ENCODE data around the gene RASL11B.

DNA sequence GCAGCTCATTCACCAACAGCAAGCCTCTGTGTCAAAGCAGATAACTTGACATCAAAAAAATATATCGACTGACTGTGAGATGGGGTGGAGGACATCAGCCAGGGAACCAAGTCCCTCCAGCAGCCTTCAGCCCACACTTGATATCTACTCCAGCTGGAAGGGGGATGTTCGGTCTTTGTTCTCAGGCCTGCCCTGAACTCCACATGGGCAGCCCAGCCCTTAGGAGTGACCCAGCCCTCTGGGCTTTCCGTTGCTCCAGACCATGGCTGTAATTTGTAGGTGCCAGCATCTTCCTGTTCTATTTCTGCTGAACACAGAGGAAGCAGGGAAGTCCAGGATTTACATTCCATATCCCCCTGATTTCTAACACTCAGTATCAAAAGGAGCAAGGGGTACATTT, 17.4 kb downstream of the RASL11B start:
- TF ChIP-seq, protein P1, sequence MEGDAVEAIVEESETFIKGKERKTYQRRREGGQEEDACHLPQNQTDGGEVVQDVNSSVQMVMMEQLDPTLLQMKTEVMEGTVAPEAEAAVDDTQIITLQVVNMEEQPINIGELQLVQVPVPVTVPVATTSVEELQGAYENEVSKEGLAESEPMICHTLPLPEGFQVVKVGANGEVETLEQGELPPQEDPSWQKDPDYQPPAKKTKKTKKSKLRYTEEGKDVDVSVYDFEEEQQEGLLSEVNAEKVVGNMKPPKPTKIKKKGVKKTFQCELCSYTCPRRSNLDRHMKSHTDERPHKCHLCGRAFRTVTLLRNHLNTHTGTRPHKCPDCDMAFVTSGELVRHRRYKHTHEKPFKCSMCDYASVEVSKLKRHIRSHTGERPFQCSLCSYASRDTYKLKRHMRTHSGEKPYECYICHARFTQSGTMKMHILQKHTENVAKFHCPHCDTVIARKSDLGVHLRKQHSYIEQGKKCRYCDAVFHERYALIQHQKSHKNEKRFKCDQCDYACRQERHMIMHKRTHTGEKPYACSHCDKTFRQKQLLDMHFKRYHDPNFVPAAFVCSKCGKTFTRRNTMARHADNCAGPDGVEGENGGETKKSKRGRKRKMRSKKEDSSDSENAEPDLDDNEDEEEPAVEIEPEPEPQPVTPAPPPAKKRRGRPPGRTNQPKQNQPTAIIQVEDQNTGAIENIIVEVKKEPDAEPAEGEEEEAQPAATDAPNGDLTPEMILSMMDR (IDR thresholded peaks at IDR 0.05): no peak
- no peak for TF ChIP-seq POLR2A (IDR thresholded peaks at IDR 0.05)

Data from gastroesophageal sphincter (tissue), 3 donors.